ENCODE data around the gene TTK.

- TF ChIP-seq, protein P1, sequence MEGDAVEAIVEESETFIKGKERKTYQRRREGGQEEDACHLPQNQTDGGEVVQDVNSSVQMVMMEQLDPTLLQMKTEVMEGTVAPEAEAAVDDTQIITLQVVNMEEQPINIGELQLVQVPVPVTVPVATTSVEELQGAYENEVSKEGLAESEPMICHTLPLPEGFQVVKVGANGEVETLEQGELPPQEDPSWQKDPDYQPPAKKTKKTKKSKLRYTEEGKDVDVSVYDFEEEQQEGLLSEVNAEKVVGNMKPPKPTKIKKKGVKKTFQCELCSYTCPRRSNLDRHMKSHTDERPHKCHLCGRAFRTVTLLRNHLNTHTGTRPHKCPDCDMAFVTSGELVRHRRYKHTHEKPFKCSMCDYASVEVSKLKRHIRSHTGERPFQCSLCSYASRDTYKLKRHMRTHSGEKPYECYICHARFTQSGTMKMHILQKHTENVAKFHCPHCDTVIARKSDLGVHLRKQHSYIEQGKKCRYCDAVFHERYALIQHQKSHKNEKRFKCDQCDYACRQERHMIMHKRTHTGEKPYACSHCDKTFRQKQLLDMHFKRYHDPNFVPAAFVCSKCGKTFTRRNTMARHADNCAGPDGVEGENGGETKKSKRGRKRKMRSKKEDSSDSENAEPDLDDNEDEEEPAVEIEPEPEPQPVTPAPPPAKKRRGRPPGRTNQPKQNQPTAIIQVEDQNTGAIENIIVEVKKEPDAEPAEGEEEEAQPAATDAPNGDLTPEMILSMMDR (conservative IDR thresholded peaks at IDR 0.05; ENCODE audit: low read depth, low read length): no peak
- no peak for TF ChIP-seq EZH2 (IDR thresholded peaks at IDR 0.05; ENCODE audit: borderline replicate concordance, low read depth, low read length, poor library complexity, severe bottlenecking)
Measured at GRCh38 chr6:80010288-80010687, 5.8 kb downstream of the TTK start.

Data from A673 (cell line).